ENCODE data around the gene PDZD2.
A peak's percentile ranks its signal among the peaks of the same experiment; 100 is the strongest.

The PDZD2 gene

GRCh38 chr5:31832966-31833365 lies 194.0 kb downstream of the PDZD2 start:
- no peak for DNase-seq

- DNase-seq: no peak
These were observed 194.8 kb downstream of the PDZD2 start for GRCh38 chr5:31833710-31834109.

GRCh38 chr5:31844622-31845345 lies 205.9 kb downstream of the PDZD2 start:
- no peak for DNase-seq

DNA sequence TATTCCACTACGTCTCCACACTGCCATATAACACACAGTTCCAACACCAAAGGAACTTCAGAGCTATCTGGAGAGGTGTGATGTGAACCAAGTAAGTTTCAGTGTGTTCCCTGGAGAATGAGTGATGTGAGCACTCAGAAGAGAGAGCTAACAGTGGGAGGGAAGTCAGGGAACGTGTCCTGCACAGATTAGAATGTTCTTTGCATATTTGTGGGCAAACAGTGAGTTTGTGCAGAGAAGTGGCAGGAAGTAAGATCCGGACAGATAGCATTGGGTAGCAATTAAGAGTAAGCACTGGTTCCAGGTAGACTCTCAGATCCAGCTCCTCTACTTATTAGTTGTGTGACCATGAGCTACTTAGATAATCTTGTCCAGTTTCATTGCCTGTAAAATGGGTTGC lies 206.4 kb downstream of the PDZD2 start:
- DNase-seq: no peak

GRCh38 chr5:31846934-31847333 lies 208.0 kb downstream of the PDZD2 start:
- DNase-seq: no peak

DNA sequence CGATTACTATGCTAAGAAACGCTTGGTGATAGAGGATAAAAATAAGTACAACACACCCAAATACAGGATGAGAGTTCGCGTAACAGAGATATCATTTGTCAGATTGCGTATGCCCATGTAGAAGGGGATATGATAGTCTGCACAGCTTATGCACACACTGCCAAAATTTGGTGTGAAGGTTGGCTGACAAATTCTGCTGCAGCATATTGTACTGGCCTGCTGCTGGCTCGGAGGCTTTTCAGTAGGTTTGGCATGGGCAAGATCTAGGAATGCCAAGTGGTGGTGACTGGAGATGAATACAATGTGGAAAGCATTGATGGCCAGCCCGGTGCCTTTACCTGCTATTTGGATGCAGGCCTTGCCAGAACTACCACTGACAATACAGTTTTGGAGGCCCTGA lies 208.4 kb downstream of the PDZD2 start:
- no peak for DNase-seq

GRCh38 chr5:31850981-31851689 lies 212.2 kb downstream of the PDZD2 start:
- no peak for DNase-seq

- no peak for DNase-seq
These were observed 214.6 kb downstream of the PDZD2 start for GRCh38 chr5:31853398-31854135.

DNA sequence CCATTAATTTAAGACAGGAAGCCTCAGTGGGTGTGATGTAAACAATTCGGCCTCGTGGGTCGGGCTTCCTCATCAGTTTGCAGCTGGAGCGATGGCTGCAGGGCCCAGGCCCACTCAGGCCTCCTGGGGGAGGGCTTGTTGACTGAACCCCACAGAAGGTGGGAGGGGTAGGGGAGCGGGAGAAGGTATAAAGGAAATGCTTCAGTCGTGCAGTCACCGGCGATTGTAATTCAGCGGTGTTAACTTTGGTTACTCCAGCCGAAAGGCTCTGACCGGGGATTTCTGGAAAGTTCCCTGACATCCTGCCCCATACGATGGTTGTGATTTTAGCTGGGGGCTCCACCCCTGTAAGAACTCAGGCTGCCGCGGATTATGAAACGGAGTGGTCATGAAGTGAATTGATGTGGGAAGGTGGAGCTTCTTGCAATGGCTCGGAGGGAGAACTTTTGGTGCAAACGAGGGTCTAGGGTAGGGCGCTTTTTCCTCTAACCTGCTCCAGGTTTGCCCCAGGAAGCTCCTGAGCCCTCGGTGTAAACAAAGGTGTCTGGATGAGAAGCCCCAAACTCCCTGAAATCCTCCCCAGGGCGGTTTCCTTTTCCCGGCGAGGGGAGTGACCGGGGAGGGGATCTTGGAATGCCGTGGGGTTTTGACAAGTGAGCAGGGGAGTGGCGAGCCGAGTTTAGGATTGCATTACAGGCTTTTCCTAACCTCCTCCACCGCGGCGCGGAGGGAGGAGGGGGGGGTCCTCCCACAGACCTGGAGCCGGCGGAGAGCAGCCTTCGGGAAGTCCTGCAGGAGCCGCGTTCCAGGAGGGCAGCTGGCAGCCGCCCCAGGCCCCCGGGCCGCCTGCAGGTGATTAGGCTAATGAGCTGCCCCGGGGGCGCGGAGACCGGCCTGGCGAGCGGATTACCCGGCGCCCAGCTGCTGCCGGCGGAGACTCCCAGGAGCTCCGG lies 215.5 kb downstream of the PDZD2 start:
- peak; percentile 79 for DNase-seq

- DNase-seq: peak; percentile 58
These were observed 216.5 kb downstream of the PDZD2 start for GRCh38 chr5:31855134-31856040.

GRCh38 chr5:31859096-31859495 lies 220.2 kb downstream of the PDZD2 start:
- no peak for DNase-seq

- DNase-seq: no peak
These were observed 221.3 kb downstream of the PDZD2 start for GRCh38 chr5:31860278-31860677.

GRCh38 chr5:31860726-31861433 lies 221.9 kb downstream of the PDZD2 start:
- DNase-seq: no peak

DNA sequence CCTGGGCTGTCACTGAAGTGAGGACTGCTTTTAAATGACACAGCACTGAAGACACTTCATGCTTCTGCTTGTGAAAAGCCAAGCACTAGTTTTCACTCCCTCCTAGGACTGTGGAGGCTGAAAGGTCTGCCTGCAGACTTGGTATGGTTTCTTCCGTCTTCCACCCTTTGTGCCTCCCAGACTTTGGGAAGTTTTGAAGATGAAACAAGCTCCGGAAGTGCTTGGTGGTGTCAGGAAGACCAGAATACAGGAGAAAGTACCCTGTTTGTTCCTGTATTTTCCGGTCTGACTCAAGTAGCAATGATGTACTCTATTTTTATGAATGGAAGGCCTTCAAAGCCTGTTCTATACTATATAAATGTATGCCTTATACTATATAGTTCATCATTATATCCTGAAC lies 222.7 kb downstream of the PDZD2 start:
- DNase-seq: no peak

DNA sequence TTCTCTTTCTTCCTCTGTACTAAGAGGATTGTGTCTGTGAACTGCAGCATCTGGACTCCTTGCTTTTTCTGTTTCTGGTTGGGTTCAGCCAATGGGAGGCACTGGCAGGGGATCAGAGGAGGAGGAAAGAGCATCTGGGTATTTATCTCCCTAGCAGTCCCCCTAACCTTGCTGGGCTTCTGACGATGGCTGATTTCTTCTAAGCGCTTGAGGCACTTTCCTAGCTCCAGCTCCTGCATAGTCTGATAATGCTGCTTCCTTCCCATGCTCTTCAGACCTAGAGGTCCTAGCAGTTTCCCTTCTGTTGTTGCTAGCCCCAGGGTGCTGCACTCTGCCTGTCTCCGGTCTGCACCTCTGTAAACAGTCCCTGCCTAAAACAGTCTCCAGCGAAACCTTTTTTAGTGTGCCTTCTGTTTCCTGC lies 225.1 kb downstream of the PDZD2 start:
- DNase-seq: no peak

DNA sequence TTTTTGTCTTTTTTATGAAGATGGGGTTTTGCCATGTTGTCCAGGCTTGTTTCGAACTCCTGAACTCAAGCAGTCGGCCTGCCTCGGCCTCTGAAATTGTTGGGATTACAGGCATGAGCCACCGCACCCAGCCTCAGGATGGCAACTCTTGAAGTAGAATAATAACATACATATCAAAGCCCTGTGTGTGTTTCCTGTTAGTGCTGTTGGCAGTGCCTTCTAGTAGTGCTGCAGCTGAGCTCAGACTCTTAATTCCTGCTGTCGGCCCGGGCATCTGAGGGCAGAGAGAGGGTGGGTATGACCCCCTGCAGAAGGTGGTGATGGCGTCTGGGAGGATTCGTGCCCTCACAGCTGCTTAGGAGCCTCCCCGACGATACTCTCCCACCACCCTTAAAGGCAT lies 227.2 kb downstream of the PDZD2 start:
- DNase-seq: no peak

DNA sequence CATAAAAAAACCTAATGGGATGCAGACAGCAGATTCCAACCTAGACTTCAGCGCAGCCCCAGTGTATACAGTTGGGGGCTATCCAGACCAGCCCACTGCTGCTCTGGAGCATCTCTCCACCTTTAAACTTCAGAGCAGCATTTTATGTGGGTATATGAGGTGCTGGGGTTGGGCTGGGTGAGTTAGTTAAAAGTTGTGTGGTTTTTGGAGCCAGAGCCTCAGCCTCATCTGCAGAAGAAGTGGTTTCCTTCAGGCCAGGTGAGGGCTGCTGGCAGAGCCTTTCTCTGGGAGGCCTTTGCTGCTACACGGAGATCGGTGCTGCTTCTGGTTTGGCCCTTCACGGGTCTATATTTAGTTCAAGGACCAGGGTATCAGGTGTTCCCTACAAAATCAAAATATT lies 228.3 kb downstream of the PDZD2 start:
- DNase-seq: no peak

- DNase-seq: no peak
These were observed 241.5 kb downstream of the PDZD2 start for GRCh38 chr5:31880449-31880848.

DNA sequence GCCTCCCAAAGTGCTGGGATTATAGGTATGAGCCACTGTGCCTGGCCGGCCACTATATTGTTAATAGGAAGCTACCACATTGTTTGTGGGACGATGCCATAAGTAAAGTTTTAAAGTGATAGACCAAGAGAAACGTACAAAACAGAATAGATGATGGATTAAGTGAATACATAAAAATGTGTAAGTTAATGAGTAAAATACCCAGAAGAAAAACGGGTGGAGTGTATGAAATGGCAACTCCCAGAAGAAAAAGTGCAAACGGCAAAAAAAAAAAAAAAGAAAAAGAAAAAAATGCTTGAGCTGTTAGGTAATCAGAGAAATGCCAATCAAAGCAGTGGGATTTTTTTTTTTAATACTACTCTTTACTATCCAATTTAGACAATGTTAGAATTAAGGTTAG lies 246.0 kb downstream of the PDZD2 start:
- DNase-seq: no peak

DNA sequence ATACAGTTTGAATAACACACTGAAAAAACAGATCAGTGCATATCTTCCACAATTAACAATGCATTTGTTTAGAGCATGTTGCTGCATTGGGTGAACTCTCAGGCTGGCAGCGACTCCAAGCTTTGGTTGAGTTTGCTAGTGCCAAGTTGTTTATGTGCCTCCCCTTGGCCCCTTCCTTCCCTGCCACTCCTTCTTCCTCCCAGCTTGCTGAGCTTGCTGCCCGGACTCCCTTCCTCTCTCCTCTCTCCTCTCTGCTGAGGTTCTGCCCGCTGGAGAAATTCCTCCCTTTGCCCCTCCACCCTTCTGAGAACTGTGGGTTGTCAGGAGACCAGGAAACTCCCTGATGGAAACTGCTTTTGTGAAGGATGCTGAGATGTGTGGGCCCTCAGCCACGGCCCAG lies 247.3 kb downstream of the PDZD2 start:
- DNase-seq: no peak

GRCh38 chr5:31887556-31887955 lies 248.6 kb downstream of the PDZD2 start:
- DNase-seq: no peak
